Panc1 (cell line): Measurements from ENCODE around the gene CHPF2. TPM values are rescaled to one million over a fixed set of nuclear protein-coding genes. Genes with fewer than 3 reads are reported as not detected.

Experiments
- ATAC-seq: fragments of 200-7000 bp; cut with Tn5 transposase; 2 replicates; pipeline ENCODE4 v1.9.1; 2020; ENCODE audit warnings: mild to moderate bottlenecking, moderate library complexity
- BruUV-seq: library from RNA; stranded (reverse); fragments of 400-500 nt; replicated peaks from 2 replicates; lab custom pipeline; 2021; lab: Mats Ljungman, UMichigan
- CTCF ChIA-PET: fragments of 300-600 bp; sonication (Branson Sonifier 250); formaldehyde crosslinking; loops from one replicate; lab custom pipeline; 2022; ENCODE audit warnings: antibody characterized with exemption; lab: Charles Lee
- POLR2A ChIA-PET: fragments of 300-600 bp; sonication (Branson Sonifier 250); formaldehyde crosslinking; loops from one replicate; lab custom pipeline; 2022; ENCODE audit warnings: antibody characterized with exemption; lab: Charles Lee
- DNase-seq: peaks from one replicate; pipeline ENCODE4 v3.0.0-alpha.2; 2010; ENCODE audit warnings: low read depth, low spot score
- H3K27ac ChIP-seq: 2 replicates; pipeline ENCODE4 v1.5.1; 2011; ENCODE audit warnings: mild to moderate bottlenecking, low read length, inconsistent platforms
- H3K27me3 ChIP-seq: fragments of 200-500 bp; sonication (Bioruptor generic); 2 replicates; pipeline ENCODE4 v1.6.0; 2014; ENCODE audit warnings: low read length, inconsistent platforms; ENCODE audit not compliant: control insufficient read depth, insufficient read depth
- H3K36me3 ChIP-seq: fragments of 200-500 bp; sonication (Bioruptor generic); 2 replicates; pipeline ENCODE4 v1.5.1; 2014; ENCODE audit warnings: inconsistent platforms, mild to moderate bottlenecking, low read length, moderate library complexity; ENCODE audit not compliant: control insufficient read depth, insufficient read depth
- H3K4me1 ChIP-seq: 2 replicates; pipeline ENCODE4 v1.5.1; 2011; ENCODE audit warnings: inconsistent platforms, mild to moderate bottlenecking, low read length, moderate library complexity; ENCODE audit not compliant: control insufficient read depth, insufficient read depth
- H3K4me3 ChIP-seq, 2 experiments: 2 replicates each; pipeline ENCODE4 v1.5.1; 2011 to 2012; ENCODE audit warnings: low read depth in 2 of 2, low read length in 2 of 2, mild to moderate bottlenecking in 2 of 2, inconsistent platforms in 1 of 2, moderate library complexity in 1 of 2
- H3K9me3 ChIP-seq: fragments of 200-500 bp; sonication (Bioruptor generic); 2 replicates; pipeline ENCODE4 v1.5.1; 2014; ENCODE audit warnings: low read depth, mild to moderate bottlenecking, inconsistent platforms, low read length, moderate library complexity; ENCODE audit not compliant: control insufficient read depth, insufficient read depth
- POLR2AphosphoS5 ChIP-seq: IDR thresholded peaks from 2 replicates; pipeline ENCODE4 v1.6.1; 2012; ENCODE audit warnings: mild to moderate bottlenecking, low read depth, low read length, moderate library complexity
- SIN3A ChIP-seq: IDR thresholded peaks from 2 replicates; pipeline ENCODE4 v1.6.1; 2012; ENCODE audit warnings: low read depth, mild to moderate bottlenecking, low read length, moderate library complexity, borderline replicate concordance; ENCODE audit not compliant: insufficient read depth
- TCF7L2 ChIP-seq: IDR thresholded peaks from 2 replicates; pipeline ENCODE4 v1.6.1; 2011; ENCODE audit warnings: mild to moderate bottlenecking, low read depth, low read length, inconsistent platforms
- in situ Hi-C: cut with HindIII; loops from 2 replicates; pipeline ENCODE4 v1.10.0; 2016; ENCODE audit warnings: low sequenced_read_pairs, low pct_unique_long_range_greater_than_20kb
- intact Hi-C: fragments of 100-400 bp; cut with micrococcal nuclease; formaldehyde crosslinking; loops from one replicate; pipeline ENCODE4 v1.10.0; 2022; ENCODE audit not compliant: unreplicated experiment
- total RNA-seq: library from RNA; stranded (reverse); gene quantifications from one replicate; pipeline ENCODE4 v1.2.1, GENCODE V29; 2021; ENCODE audit not compliant: unreplicated experiment
- TF ChIP-seq, protein P1 (sequence below): fragments of 450-650 bp; IDR thresholded peaks from 2 replicates; pipeline ENCODE4 v1.5.1; 2017; ENCODE audit warnings: mild to moderate bottlenecking
- TF ChIP-seq, protein P2 (sequence below), 2 experiments: IDR thresholded peaks; 2 replicates each; pipeline ENCODE4 v1.6.1; 2011 to 2012; ENCODE audit warnings: low read depth in 2 of 2, control low read depth in 1 of 2, low read length in 1 of 2, mild to moderate bottlenecking in 1 of 2, moderate library complexity in 1 of 2; ENCODE audit not compliant: insufficient read depth in 1 of 2

The CHPF2 gene
- total RNA-seq, 1 experiment from 2014 or later: 44.9 TPM

DNA sequence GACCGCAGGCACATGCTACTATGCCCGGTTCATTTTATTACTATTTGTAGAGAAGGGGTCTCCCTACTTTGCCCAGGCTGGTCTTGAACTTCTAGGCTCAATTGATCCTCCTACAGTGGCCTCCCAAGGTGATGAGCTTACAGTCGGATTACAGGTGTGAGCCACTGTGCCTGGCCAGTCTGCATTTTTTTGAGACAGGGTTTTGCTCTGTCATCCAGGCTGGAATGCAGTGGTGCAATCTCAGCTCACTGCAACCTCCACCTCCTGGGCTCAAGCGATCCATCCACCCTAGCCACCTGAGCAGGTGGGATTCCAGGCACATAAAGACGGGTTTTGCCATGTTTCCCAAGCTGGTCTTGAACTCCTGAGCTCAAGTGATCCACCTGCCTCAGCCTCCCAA lies 19.7 kb upstream of the CHPF2 start:
- ChIA-PET POLR2A (no interaction called here), CTCF (no interaction called here)
- TSS peak; percentile 31 for BruUV-seq
- TF ChIP-seq TCF7L2: no peak
- TF ChIP-seq SIN3A: no peak
- H3K9me3 ChIP-seq: no peaks in the 10 kb centered on the region
- H3K4me3 ChIP-seq: no peak overlapping the region
- no peak overlapping the region for H3K27ac ChIP-seq
- intact Hi-C loops: no loop called here
- ATAC-seq (no peak), DNase-seq (no peak)
- H3K27me3 ChIP-seq: no peaks in the 10 kb centered on the region
- H3K36me3 ChIP-seq: peaks cover 24% of the 10 kb centered on the region
- in situ Hi-C loops: no loop called here
- no peaks in the 10 kb centered on the region for H3K4me1 ChIP-seq

DNA sequence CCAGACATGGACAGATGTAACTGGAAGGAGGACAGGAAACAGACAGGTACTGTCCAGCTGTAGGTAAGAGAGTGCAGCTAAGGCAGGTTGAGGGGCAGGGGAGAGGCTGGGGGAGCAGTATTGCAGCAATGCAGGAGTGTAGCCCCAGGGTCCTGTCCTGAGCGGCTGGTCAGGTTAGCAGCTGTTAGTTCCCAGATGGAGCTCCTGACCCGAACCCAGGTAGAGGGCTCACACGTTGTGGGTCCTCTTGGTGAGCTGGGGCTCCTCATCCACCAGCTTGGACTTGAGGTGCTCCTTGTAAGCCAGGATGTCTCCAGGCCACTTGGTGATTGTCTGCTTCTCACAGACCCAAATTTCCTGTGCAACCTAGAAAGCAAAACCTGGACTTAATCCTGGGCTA lies 18.5 kb upstream of the CHPF2 start:
- no TSS peak for BruUV-seq
- no peaks in the 10 kb centered on the region for H3K4me1 ChIP-seq
- intact Hi-C loops (no loop called here), in situ Hi-C loops (no loop called here)
- ChIA-PET CTCF (no interaction called here), POLR2A (interaction anchor here (0.5 to 0.6 kb wide), 2 partner anchors 13 to 37 kb away, joined by 3 to 5 read pairs; partner anchors contain the start of gene ABCF2)
- H3K4me3 ChIP-seq: no peak overlapping the region
- no peak for TF ChIP-seq POLR2AphosphoS5
- TF ChIP-seq SIN3A: no peak
- TF ChIP-seq, protein P1, sequence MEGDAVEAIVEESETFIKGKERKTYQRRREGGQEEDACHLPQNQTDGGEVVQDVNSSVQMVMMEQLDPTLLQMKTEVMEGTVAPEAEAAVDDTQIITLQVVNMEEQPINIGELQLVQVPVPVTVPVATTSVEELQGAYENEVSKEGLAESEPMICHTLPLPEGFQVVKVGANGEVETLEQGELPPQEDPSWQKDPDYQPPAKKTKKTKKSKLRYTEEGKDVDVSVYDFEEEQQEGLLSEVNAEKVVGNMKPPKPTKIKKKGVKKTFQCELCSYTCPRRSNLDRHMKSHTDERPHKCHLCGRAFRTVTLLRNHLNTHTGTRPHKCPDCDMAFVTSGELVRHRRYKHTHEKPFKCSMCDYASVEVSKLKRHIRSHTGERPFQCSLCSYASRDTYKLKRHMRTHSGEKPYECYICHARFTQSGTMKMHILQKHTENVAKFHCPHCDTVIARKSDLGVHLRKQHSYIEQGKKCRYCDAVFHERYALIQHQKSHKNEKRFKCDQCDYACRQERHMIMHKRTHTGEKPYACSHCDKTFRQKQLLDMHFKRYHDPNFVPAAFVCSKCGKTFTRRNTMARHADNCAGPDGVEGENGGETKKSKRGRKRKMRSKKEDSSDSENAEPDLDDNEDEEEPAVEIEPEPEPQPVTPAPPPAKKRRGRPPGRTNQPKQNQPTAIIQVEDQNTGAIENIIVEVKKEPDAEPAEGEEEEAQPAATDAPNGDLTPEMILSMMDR: no peak
- TF ChIP-seq, protein P2, sequence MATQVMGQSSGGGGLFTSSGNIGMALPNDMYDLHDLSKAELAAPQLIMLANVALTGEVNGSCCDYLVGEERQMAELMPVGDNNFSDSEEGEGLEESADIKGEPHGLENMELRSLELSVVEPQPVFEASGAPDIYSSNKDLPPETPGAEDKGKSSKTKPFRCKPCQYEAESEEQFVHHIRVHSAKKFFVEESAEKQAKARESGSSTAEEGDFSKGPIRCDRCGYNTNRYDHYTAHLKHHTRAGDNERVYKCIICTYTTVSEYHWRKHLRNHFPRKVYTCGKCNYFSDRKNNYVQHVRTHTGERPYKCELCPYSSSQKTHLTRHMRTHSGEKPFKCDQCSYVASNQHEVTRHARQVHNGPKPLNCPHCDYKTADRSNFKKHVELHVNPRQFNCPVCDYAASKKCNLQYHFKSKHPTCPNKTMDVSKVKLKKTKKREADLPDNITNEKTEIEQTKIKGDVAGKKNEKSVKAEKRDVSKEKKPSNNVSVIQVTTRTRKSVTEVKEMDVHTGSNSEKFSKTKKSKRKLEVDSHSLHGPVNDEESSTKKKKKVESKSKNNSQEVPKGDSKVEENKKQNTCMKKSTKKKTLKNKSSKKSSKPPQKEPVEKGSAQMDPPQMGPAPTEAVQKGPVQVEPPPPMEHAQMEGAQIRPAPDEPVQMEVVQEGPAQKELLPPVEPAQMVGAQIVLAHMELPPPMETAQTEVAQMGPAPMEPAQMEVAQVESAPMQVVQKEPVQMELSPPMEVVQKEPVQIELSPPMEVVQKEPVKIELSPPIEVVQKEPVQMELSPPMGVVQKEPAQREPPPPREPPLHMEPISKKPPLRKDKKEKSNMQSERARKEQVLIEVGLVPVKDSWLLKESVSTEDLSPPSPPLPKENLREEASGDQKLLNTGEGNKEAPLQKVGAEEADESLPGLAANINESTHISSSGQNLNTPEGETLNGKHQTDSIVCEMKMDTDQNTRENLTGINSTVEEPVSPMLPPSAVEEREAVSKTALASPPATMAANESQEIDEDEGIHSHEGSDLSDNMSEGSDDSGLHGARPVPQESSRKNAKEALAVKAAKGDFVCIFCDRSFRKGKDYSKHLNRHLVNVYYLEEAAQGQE (IDR thresholded peaks at IDR 0.05; ENCODE audit: insufficient read depth in 1 of 2, low read depth in 2 of 2, low read length in 1 of 2): no peak
- TF ChIP-seq TCF7L2: no peak
- no peaks in the 10 kb centered on the region for H3K27me3 ChIP-seq
- no peak for DNase-seq
- no peak for ATAC-seq
- peaks cover 35% of the 10 kb centered on the region for H3K36me3 ChIP-seq
- no peak overlapping the region for H3K27ac ChIP-seq
- H3K9me3 ChIP-seq: no peaks in the 10 kb centered on the region

DNA sequence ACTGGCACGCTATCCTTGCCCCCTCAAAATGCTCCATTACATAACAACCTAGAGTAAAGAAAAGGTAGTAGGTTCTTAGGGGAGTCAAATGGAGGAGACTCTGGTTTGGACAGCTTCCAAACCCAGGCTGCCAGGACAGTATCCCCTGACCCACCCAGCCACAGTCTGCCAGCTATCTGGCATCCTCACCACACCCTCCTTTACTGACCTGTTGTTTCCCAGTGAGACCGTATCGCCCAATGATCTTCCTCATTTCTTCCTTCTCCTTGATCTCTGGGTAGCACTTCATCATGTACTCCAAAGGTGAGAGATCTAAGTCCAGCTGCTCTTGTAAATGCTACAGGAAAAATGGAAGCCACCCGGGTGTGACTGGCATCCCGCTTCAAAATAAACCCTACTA lies 16.9 kb upstream of the CHPF2 start:
- H3K36me3 ChIP-seq: peaks cover 38% of the 10 kb centered on the region
- H3K4me3 ChIP-seq: no peak overlapping the region
- no peaks in the 10 kb centered on the region for H3K9me3 ChIP-seq
- DNase-seq (no peak), ATAC-seq (no peak)
- in situ Hi-C loops: no loop called here
- TF ChIP-seq POLR2AphosphoS5: no peak
- TF ChIP-seq, protein P2 (IDR thresholded peaks at IDR 0.05; ENCODE audit: insufficient read depth in 1 of 2, low read depth in 2 of 2, low read length in 1 of 2): no peak
- no peak for TF ChIP-seq SIN3A
- no peak for TF ChIP-seq TCF7L2
- TF ChIP-seq, protein P1: no peak
- H3K4me1 ChIP-seq: no peaks in the 10 kb centered on the region
- H3K27ac ChIP-seq: no peak overlapping the region
- no peaks in the 10 kb centered on the region for H3K27me3 ChIP-seq
- ChIA-PET POLR2A (no interaction called here), CTCF (no interaction called here)
- BruUV-seq: no TSS peak
- intact Hi-C loops: no loop called here
